GM15510 (cell line): Measurements from ENCODE around the gene GJA1.

ENCODE experiments used
- POLR2A ChIP-seq: IDR thresholded peaks from 3 replicates; pipeline ENCODE4 v1.6.1; 2011; ENCODE audit warnings: borderline replicate concordance; ENCODE audit not compliant: insufficient read length; ENCODE audit errors: extremely low read depth

The GJA1 gene

DNA sequence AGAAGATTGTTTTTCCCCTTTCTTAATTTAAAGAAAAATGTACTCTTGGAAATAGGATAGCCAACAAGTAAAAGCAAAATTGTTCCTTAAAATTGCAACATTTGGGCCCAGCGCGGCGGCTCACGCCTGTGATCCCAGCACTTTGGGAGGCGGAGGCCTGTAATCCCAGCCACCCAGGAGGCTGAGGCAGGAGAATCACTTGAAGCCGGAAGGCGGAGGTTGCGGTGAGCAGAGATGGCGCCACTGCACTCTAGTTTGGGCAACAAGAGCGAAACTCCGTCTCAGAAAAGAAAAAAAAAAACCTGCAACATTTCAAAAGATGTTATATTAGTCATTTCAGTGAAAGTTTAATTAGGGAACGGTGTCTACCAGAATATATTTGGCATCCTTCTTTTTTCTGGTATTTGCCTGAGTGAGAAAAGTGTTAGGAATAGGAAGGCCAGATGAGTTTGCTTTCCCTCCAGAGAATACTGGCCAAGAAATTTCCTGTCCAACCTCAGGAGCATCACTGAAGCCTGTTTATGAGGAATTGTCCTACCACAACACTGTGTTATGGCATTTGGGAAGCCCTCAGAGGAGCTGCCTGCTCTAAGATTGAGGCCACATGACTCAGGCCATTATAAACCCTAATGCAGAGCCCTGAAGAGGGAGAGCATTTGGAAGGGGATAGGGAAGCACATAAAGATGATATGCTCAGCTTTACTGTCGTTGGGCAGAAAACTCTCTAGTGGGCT lies 1.2 kb upstream of the GJA1 start:
- TF ChIP-seq POLR2A: no peak

DNA sequence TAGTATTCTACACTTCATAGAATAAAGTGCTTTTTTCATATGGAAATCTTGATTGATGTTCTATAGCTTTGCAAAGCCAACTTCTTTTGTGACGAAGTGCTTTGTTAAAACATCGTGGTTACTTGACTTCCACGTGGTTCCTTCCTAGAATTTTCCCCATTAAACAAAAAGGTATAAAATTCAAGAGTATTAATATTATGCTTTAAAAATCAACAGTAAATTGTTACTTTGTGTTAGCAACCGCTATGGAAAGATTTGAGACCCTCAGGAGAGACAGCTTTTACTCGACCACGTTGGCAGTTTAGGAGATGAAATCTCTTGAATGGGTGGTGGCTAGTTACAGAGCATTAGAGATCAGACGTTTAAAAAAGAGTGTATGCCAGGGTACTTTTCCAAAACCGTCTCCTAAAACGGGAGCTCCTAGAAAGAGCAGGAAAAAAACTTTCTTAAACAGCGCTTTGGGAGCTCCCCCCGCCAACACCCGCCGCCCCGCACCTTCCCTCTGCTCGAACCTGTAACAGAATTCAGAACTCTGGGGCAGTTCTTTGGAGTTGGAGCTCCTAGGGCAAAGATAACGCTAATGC lies 920 bp downstream of the GJA1 start:
- no peak for TF ChIP-seq POLR2A

GRCh38 chr6:121436960-121437850 lies 1.8 kb downstream of the GJA1 start:
- no peak for TF ChIP-seq POLR2A

GRCh38 chr6:121437851-121438651 lies 2.6 kb downstream of the GJA1 start:
- no peak for TF ChIP-seq POLR2A

- TF ChIP-seq POLR2A: no peak
Observed at GRCh38 chr6:121438869-121439268, 3.4 kb downstream of the GJA1 start.

- no peak for TF ChIP-seq POLR2A
Observed at GRCh38 chr6:121439475-121439874, 4.0 kb downstream of the GJA1 start.

DNA sequence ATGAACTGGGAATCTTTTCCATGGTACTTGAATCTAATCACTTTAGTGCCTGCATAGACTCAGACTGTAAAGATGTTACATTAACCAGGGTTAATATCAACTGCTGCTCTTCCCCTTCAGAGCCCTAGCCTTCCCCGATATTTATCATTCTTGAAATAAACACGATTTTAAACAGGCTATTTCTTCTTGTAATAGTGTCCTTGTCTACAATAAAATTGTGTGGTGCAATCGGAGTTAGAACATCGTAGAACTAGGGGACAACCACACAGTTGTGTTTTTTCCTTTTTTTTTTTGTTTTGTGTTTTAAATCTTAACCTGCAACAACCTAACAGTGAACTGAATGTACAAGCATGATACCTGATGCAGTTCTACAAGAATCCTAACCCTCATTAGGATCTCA lies 4.5 kb downstream of the GJA1 start:
- TF ChIP-seq POLR2A: no peak

- no peak for TF ChIP-seq POLR2A
Observed at GRCh38 chr6:121441477-121441876, 6.0 kb downstream of the GJA1 start.

- no peak for TF ChIP-seq POLR2A
Observed at GRCh38 chr6:121442576-121442975, 7.1 kb downstream of the GJA1 start.

GRCh38 chr6:121443971-121444541 lies 8.6 kb downstream of the GJA1 start:
- TF ChIP-seq POLR2A: no peak

GRCh38 chr6:121449331-121449730 lies 13.9 kb downstream of the GJA1 start:
- no peak for TF ChIP-seq POLR2A

- no peak for TF ChIP-seq POLR2A
Observed at GRCh38 chr6:121450242-121450641, 14.8 kb downstream of the GJA1 start.

GRCh38 chr6:121451250-121451649 lies 15.8 kb downstream of the GJA1 start:
- no peak for TF ChIP-seq POLR2A

DNA sequence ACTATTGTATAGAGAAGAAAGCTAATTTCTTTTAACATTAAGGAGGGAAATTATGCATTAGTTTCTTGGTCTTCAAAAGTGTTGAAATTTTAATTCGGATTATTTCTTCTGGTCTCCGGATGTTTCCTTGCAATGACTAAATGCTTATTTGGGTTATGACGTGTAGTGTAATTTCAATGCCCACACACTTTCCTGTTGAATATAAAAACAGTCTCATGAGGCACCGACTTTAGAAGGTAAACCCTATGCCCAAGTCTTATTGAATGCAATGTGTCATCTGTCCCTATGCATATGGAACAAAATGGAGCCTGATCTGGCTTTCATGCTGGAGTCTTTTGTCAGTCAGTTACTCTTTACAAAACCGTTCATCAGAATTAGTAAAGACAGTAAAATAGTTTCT lies 17.7 kb downstream of the GJA1 start:
- no peak for TF ChIP-seq POLR2A
